Activated B cell treated with CpG ODN at 0.5 μM for 24 hours (primary cell): Measurements from ENCODE around the gene GNG4. TPM values are rescaled to one million over a fixed set of nuclear protein-coding genes. Genes with fewer than 3 reads are reported as not detected.

Experiments
- ATAC-seq: fragments of 200-7000 bp; cut with Tn5 transposase; one replicate; pipeline ENCODE4 v1.10.0; 2021; ENCODE audit warnings: low read depth, mild to moderate bottlenecking, moderate library complexity
- CTCF ChIA-PET: fragments of 350-600 bp; sonication (Branson Sonifier 250); formaldehyde crosslinking; loops from one replicate; lab custom pipeline; 2021; ENCODE audit warnings: antibody characterized with exemption; lab: Charles Lee
- POLR2A ChIA-PET: fragments of 350-600 bp; sonication (Branson Sonifier 250); formaldehyde crosslinking; loops from one replicate; lab custom pipeline; 2021; ENCODE audit warnings: antibody characterized with exemption; lab: Charles Lee
- DNase-seq: peaks from one replicate; pipeline ENCODE4 v3.0.0; 2022
- H3K27ac Mint-ChIP-seq: one replicate; pipeline ENCODE4 v1.8.0; 2020; ENCODE audit warnings: mixed read lengths
- H3K27me3 Mint-ChIP-seq: one replicate; pipeline ENCODE4 v1.8.0; 2021; ENCODE audit warnings: mixed read lengths
- H3K36me3 Mint-ChIP-seq: one replicate; pipeline ENCODE4 v1.8.0; 2021; ENCODE audit warnings: low read depth, mixed read lengths
- H3K4me1 Mint-ChIP-seq: one replicate; pipeline ENCODE4 v1.8.0; 2021; ENCODE audit warnings: mixed read lengths
- H3K4me3 Mint-ChIP-seq: one replicate; pipeline ENCODE4 v1.8.0; 2020; ENCODE audit warnings: mild to moderate bottlenecking, mixed read lengths
- H3K9me3 Mint-ChIP-seq: one replicate; pipeline ENCODE4 v1.8.0; 2020; ENCODE audit warnings: mixed read lengths
- CTCF ChIP-seq: fragments of 200-600 bp; IDR thresholded peaks from one replicate; pipeline ENCODE4 v1.8.0; 2022; ENCODE audit warnings: antibody characterized with exemption, mild to moderate bottlenecking
- intact Hi-C: fragments of 100-400 bp; cut with micrococcal nuclease; formaldehyde crosslinking; loops from one replicate; pipeline ENCODE4 v1.15.1; 2024
- total RNA-seq: library from RNA; stranded (reverse); gene quantifications from 2 replicates; pipeline ENCODE4 v1.2.3, GENCODE V29; 2022

Gene GNG4
- total RNA-seq, 1 donor from 2014 or later = 2.2 TPM

GRCh38 chr1:235644693-235645305, 4.8 kb downstream of the GNG4 start:
- TF ChIP-seq CTCF = no peak
- H3K4me1 Mint-ChIP-seq = peaks cover 19% of the 10 kb centered on the region
- no peaks in the 10 kb centered on the region for H3K36me3 Mint-ChIP-seq
- intact Hi-C loops = loop anchor here (10.0 kb wide), 2 partner anchors 140 to 420 kb away; partner anchors contain the start of genes B3GALNT2 and NID1
- DNase-seq (no peak), ATAC-seq (no peak)
- no peaks in the 10 kb centered on the region for H3K9me3 Mint-ChIP-seq
- ChIA-PET CTCF (no interaction called here), POLR2A (no interaction called here)
- H3K27ac Mint-ChIP-seq = no peak overlapping the region
- no peak overlapping the region for H3K4me3 Mint-ChIP-seq
- H3K27me3 Mint-ChIP-seq = peaks cover 61% of the 10 kb centered on the region

GRCh38 chr1:235643837-235644692, 5.5 kb downstream of the GNG4 start:
- TF ChIP-seq CTCF = no peak
- DNase-seq (no peak), ATAC-seq (no peak)
- ChIA-PET POLR2A (no interaction called here), CTCF (no interaction called here)
- Mint-ChIP-seq H3K27me3 (peaks cover 63% of the 10 kb centered on the region), H3K4me3 (no peak overlapping the region), H3K9me3 (no peaks in the 10 kb centered on the region), H3K27ac (no peak overlapping the region), H3K4me1 (peaks cover 19% of the 10 kb centered on the region), H3K36me3 (no peaks in the 10 kb centered on the region)
- intact Hi-C loops = loop anchor here (10.0 kb wide), 2 partner anchors 139 to 421 kb away; partner anchors contain the start of genes B3GALNT2 and NID1

GRCh38 chr1:235642943-235643371, 6.6 kb downstream of the GNG4 start:
- POLR2A ChIA-PET = no interaction called here
- CTCF ChIA-PET = no interaction called here
- Mint-ChIP-seq H3K4me3 (no peak overlapping the region), H3K4me1 (peaks cover 13% of the 10 kb centered on the region), H3K27me3 (peaks cover 55% of the 10 kb centered on the region), H3K9me3 (no peaks in the 10 kb centered on the region), H3K27ac (no peak overlapping the region), H3K36me3 (no peaks in the 10 kb centered on the region)
- no peak for ATAC-seq
- intact Hi-C loops = loop anchor here (10.0 kb wide), 2 partner anchors 138 to 422 kb away; partner anchors contain the start of genes B3GALNT2 and NID1
- no peak for DNase-seq
- no peak for TF ChIP-seq CTCF

- H3K36me3 Mint-ChIP-seq = no peaks in the 10 kb centered on the region
- TF ChIP-seq CTCF = no peak
- peak overlapping the region; percentile 59 for H3K27ac Mint-ChIP-seq
- no peaks in the 10 kb centered on the region for H3K9me3 Mint-ChIP-seq
- intact Hi-C loops = loop anchor here (10.0 kb wide), 2 partner anchors 137 to 423 kb away; partner anchors contain the start of genes B3GALNT2 and NID1
- DNase-seq (no peak), ATAC-seq (peak; percentile 74)
- CTCF ChIA-PET = no interaction called here
- POLR2A ChIA-PET = no interaction called here
- peaks cover 52% of the 10 kb centered on the region for H3K27me3 Mint-ChIP-seq
- peaks cover 13% of the 10 kb centered on the region for H3K4me1 Mint-ChIP-seq
- H3K4me3 Mint-ChIP-seq = peak overlapping the region; percentile 67
Measured at GRCh38 chr1:235642011-235642942, 7.3 kb downstream of the GNG4 start.
